ENCODE measurements around the gene EMP2.

EMP2 gene

GRCh38 chr16:10614685-10615084 lies 34.3 kb upstream of the EMP2 start:
- H3K4me3 ChIP-seq (ENCODE audit: low read length): no peak overlapping the region
- DNase-seq (ENCODE audit: low read depth): no peak
- no peak for TF ChIP-seq CTCF (conservative IDR thresholded peaks at IDR 0.05; ENCODE audit: low read length)

- no peak for TF ChIP-seq CTCF (conservative IDR thresholded peaks at IDR 0.05; ENCODE audit: low read length)
- H3K4me3 ChIP-seq (ENCODE audit: low read length): no peak overlapping the region
- DNase-seq (ENCODE audit: low read depth): no peak
Measured at GRCh38 chr16:10613785-10614485, 33.5 kb upstream of the EMP2 start.

GRCh38 chr16:10612649-10613179 lies 32.3 kb upstream of the EMP2 start:
- no peak for TF ChIP-seq CTCF (conservative IDR thresholded peaks at IDR 0.05; ENCODE audit: low read length)
- H3K4me3 ChIP-seq (ENCODE audit: low read length): no peak overlapping the region
- DNase-seq (ENCODE audit: low read depth): no peak

- no peak for TF ChIP-seq CTCF (conservative IDR thresholded peaks at IDR 0.05; ENCODE audit: low read length)
- no peak for DNase-seq (ENCODE audit: low read depth)
- H3K4me3 ChIP-seq (ENCODE audit: low read length): no peak overlapping the region
Measured at GRCh38 chr16:10611825-10612342, 31.5 kb upstream of the EMP2 start.

- DNase-seq (ENCODE audit: low read depth): no peak
- H3K4me3 ChIP-seq (ENCODE audit: low read length): no peak overlapping the region
- TF ChIP-seq CTCF (conservative IDR thresholded peaks at IDR 0.05; ENCODE audit: low read length): no peak
Measured at GRCh38 chr16:10610499-10611184, 30.2 kb upstream of the EMP2 start.

- H3K4me3 ChIP-seq (ENCODE audit: low read length): no peak overlapping the region
- peak; percentile 37 for TF ChIP-seq CTCF (conservative IDR thresholded peaks at IDR 0.05; ENCODE audit: low read length)
- peak; percentile 84 for DNase-seq (ENCODE audit: low read depth)
Measured at GRCh38 chr16:10609402-10609774, 29.0 kb upstream of the EMP2 start.
